Hematopoietic multipotent progenitor cell (in vitro differentiated cells): ENCODE results near the gene AKAP13. TPM values are rescaled to one million over a fixed set of nuclear protein-coding genes. Genes with fewer than 3 reads are reported as not detected.
A peak's percentile ranks its signal among the peaks of the same experiment; 100 is the strongest.
"Not testable (repeated sequence)": the region's sequence is repeated elsewhere in the genome, so short reads cannot be mapped to it uniquely, and the experiment has no call there.

ENCODE experiments used
- DNase-seq, 3 donors: peaks; one replicate each; pipeline ENCODE4 v3.0.0-alpha.2; 2011 to 2015; ENCODE audit warnings: low read depth in 2 of 3, low spot score in 2 of 3
- total RNA-seq: library from RNA; depleted of rRNA; stranded (reverse); fragments of >200 nt; gene quantifications from one replicate; pipeline ENCODE4 v1.2.3, GENCODE V29; 2012

The AKAP13 gene
- total RNA-seq, 1 donor = 163 TPM

DNA sequence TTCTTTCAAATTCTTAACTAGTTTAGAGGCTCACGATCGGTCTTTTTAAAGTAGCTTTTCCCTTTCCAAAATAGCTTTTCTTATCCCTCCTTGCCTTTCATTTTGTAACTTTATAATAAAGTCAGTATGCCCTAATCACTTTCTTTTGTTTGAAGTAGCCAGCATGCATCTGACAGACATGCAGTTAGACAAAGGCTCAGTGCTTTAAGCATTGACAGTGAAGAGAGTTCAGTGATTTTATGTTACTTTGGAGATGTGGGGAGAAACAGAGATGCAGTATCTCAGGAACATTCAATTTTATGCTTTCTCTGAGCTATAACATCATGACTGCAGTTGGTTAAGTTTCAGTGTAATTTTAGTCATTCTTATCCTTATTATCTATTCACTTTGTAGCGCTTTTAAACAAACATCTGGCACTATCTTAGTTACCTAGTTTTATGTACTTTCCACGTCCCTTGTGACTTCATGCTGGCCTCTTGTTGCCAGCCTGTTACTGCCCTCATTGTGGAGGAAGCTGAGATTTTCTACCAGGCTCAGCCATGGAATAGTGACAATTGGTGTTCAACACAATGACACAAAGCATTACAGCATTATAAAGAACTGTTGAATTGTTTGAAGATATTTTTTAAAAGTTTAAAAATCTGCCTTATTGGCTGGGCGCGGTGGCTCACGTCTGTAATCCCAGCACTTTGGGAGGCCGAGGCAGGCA, 90.3 kb downstream of the AKAP13 start:
- DNase-seq = no peak

- no peak for DNase-seq
These were observed 91.9 kb downstream of the AKAP13 start for GRCh38 chr15:85472349-85472748.

- DNase-seq = no peak
These were observed 93.1 kb downstream of the AKAP13 start for GRCh38 chr15:85473455-85473854.

GRCh38 chr15:85474700-85475316, 94.4 kb downstream of the AKAP13 start:
- no peak for DNase-seq

GRCh38 chr15:85475317-85475701, 94.9 kb downstream of the AKAP13 start:
- peak in 2 of 3 donors; percentile 54 to 82 for DNase-seq

- no peak for DNase-seq
These were observed 95.3 kb downstream of the AKAP13 start for GRCh38 chr15:85475711-85476110.

GRCh38 chr15:85477061-85477460, 96.7 kb downstream of the AKAP13 start:
- DNase-seq = no peak

- no peak for DNase-seq
These were observed 97.3 kb downstream of the AKAP13 start for GRCh38 chr15:85477730-85478129.

- DNase-seq = no peak
These were observed 98.8 kb downstream of the AKAP13 start for GRCh38 chr15:85479071-85479647.

DNA sequence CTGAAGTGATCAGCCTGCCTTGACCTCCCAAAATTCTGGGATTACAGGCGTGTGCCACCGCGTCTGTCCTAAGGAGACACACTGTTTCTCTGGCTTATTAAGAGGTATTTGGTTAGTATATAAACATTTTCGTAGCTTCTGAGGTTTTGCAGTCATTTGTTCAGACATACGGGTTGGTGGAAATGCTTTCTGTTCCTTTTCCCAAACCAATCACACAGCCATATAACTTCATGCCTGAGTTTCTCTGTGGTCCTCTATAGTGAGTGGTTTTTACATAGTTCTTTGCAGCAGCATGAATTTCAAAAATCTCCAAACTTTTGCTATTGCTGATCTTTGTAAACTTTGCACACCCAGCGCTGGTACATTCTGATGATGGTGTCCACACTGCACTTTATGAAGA, 100.5 kb downstream of the AKAP13 start:
- no peak for DNase-seq

GRCh38 chr15:85481543-85481942, 101.1 kb downstream of the AKAP13 start:
- not testable (repeated sequence) for DNase-seq

- DNase-seq = peak in 2 of 3 donors; percentile 50 to 82
These were observed 102.5 kb downstream of the AKAP13 start for GRCh38 chr15:85482894-85483293.

GRCh38 chr15:85483955-85484354, 103.6 kb downstream of the AKAP13 start:
- DNase-seq = not testable (repeated sequence)

DNA sequence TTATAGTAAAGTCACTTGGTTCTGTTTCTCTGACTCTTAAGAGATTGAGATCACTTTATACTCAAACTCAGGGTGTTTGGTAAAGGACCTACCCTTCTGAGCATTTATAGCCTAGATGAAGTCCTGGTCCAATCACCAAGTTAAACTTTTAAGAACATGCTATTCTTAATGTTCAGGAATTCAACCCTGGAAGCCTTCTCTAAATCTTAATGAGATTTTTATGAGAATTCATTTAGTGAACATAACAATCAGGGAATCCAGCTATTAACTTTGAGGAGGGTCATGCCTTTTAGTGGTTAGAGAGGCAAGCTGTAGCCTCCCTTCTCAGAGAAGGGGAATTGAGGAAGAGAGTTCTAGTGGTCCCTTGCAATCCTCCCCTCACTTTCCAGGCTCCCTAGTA, 104.5 kb downstream of the AKAP13 start:
- DNase-seq = not testable (repeated sequence)

DNA sequence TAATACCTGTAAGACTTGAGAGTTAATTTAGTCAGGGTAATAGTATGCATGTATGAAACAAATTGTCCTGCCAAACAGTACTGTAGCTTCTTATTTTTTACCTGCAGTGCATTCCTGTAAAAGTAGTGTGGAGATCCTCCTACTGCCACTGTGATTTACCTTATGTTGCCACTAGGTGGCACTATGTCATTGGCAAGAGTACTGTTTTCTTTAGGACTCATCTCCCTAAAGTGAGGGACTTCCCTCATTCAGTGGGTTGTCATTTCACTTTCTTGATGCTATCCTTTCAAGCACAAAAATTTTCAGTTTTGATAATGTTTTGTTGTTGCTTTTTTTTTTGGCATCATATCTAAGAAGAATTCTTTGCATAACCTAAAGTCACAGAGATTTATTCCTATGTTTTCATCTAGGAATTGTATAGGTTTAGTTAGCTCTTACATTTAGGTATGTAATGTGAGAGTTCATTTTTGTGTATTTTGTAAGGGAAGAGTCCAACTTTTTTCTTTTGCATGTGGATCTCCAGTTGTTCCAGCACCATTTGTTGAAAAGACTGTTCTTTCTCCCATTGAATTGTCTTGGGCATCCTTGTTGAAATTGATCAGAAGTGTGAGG, 105.7 kb downstream of the AKAP13 start:
- peak; percentile 43 to 82 (median 69) for DNase-seq

- not testable (repeated sequence) for DNase-seq
These were observed 107.4 kb downstream of the AKAP13 start for GRCh38 chr15:85487796-85488195.

DNA sequence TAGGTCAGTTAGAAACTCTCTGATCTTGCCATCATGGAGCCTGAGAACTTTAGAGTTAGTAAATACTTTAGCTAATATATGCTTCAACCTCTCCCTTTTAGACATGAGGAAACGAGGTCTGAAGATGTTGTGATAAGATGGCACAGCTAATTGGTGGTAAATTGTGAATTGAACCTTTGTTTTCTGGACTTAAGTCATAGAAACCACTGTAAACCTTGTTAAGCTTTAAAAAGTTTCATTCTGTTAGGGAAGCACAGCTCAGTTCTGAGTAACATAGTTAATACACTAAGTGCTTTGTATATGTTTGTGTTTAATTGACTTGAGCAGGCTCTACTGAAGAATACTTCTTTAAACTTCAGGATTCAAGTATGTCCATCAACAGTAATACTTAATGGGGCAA, 108.6 kb downstream of the AKAP13 start:
- DNase-seq = peak in 1 of 3 donors; percentile 12

- no peak for DNase-seq
These were observed 109.5 kb downstream of the AKAP13 start for GRCh38 chr15:85489773-85490493.

GRCh38 chr15:85490856-85491255, 110.5 kb downstream of the AKAP13 start:
- DNase-seq = no peak

DNA sequence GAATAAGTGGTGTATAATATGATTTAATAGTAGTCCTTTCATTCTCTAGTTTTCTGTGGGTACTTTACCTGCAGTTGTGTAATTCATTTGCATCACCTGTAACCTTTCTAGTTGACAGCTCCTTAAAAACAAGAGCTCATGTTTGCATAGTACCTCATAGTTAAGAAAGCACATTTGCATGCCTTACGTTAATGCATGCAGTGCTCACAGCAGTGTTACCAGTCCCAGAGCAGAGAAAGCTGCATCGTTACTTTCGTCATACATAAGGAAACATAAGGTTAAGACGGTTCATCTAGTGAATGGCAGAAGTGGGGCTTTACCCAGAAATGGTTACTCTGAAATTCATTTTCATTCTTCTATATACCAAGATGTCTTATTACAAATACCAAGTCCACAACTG, 111.3 kb downstream of the AKAP13 start:
- DNase-seq = no peak

GRCh38 chr15:85492406-85492805, 112.0 kb downstream of the AKAP13 start:
- no peak for DNase-seq
